IPS-18c (cell line): ENCODE measurements around the gene ARHGEF3.
"Not testable (repeated sequence)": the region's sequence is repeated elsewhere in the genome, so short reads cannot be mapped to it uniquely, and the experiment has no call there.

Experiments used
- H3K4me3 ChIP-seq: 2 replicates; pipeline ENCODE4 v1.7.0; 2013; ENCODE audit warnings: low read depth, mild to moderate bottlenecking, low read length, moderate library complexity; ENCODE audit not compliant: insufficient read depth
- H3K9me3 ChIP-seq: one replicate; pipeline ENCODE4 v1.6.1; 2013; ENCODE audit warnings: mild to moderate bottlenecking, low read length, moderate library complexity; ENCODE audit not compliant: control insufficient read depth, insufficient read depth

Gene ARHGEF3

DNA sequence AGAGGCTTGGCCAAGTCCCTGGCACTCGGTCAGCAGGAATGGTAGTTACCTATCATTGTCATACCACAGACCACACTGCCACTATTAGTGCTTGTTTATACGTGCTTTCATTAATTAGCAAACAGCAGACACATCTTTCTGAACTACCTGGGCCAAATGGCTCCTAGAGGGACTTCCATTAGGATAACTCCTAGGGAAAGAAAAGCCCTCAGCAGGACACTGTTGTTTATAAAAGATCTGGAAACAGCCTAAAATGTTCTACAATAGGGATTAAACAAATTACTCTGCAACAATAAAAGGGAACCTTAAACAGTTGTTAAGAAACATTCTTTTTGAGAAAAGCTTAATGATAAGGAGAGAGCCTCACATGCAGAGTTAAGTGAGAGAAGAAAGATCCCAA lies 38.5 kb downstream of the ARHGEF3 start:
- no peaks in the 10 kb centered on the region for H3K9me3 ChIP-seq
- H3K4me3 ChIP-seq = 0 out of 2 replicates have a peak overlapping the region, but pooled peaks have one; percentile 2

DNA sequence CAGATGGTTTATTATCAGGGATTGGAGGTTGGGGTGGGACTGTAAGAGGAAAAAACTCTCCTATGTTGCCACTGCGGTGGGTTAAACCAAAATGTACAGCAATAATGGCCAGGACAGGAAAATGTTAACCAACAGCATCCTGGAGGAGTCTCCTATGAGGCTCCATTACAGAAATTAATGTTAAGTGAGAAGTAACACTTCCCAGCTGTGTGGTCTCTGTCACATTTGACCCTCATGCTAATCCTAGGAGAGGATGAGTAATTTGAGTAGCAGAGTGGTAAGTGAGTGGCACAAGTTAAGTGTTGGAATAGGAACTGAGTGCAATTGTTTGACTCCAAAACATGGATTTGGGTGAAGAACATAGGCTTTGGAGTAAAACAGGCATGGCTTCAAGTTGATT lies 39.0 kb downstream of the ARHGEF3 start:
- H3K9me3 ChIP-seq = no peaks in the 10 kb centered on the region
- no peak overlapping the region for H3K4me3 ChIP-seq

DNA sequence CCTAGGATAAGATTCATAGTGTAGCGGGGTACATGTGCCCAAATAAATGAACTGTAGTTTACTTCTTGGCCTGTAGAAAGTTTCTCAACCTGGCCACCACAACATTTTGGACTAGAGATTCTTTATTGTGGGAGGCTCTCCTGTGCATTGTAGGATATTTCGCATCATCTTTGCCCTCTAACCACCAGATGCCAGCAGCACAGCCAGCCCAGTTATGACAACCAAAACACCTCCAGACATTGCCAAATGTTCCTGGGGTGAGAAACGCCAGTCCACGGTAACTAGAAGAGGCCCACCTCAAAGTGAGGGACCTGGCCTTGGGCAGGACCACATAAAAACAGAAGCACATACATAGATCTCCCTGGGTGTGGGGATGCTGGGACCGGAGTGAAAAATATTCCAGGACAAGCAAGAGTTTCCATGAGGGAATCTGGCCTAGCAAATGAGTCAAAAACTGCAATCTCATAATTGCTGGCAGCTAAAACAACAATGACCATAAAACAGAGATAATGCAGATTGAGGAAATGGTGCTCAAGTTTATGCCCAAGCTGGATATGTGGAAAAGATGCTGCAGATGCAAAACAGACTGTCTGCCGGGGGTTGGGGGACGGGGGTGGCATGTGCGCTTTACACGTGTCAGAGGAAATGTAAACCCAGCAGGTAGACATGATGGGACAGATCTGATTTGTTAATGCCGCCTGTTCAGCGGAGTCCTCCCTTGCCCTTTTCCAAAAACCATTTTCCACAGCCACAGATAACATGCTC lies 39.7 kb downstream of the ARHGEF3 start:
- Histone ChIP-seq H3K4me3 (no peak overlapping the region), H3K9me3 (no peaks in the 10 kb centered on the region)

DNA sequence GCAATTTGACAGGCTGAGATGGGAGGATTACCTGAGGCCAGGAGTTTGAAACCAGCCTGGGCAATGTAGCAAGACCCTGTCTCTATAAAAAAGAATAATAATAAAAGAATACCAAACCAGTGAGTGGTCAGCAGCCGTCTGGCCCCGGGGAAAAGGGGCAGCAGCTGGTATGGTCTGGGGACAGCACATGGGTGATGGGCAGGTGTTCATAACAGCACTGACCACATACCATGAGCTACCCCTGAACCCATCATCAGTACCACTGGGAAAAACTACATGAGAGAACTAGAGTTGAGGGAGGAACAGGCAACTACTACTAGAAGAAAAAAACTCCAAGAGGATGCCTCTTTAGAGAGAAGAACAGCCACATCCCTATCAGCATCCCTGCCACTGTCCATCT lies 40.7 kb downstream of the ARHGEF3 start:
- Histone ChIP-seq H3K4me3 (no peak overlapping the region), H3K9me3 (no peaks in the 10 kb centered on the region)

DNA sequence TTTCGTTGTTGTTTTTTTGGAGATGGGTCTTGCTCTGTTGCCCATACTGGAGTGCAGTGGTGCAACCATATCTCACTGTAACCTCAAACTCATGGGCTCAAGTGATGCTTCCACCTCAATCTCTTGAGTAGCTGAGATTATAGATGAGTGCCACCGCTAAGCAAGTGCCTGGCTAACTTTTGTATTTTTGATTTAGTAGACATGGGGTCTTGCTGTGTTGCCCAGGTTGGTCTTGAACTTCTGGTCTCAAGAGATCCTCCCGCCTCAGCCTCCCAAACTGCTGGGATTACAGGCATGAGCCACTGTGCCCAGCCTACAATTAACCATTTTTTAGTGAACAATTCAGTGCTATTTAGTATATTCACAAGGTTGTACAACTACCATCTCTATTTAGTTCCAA lies 42.2 kb downstream of the ARHGEF3 start:
- Histone ChIP-seq H3K4me3 (no peak overlapping the region), H3K9me3 (no peaks in the 10 kb centered on the region)

DNA sequence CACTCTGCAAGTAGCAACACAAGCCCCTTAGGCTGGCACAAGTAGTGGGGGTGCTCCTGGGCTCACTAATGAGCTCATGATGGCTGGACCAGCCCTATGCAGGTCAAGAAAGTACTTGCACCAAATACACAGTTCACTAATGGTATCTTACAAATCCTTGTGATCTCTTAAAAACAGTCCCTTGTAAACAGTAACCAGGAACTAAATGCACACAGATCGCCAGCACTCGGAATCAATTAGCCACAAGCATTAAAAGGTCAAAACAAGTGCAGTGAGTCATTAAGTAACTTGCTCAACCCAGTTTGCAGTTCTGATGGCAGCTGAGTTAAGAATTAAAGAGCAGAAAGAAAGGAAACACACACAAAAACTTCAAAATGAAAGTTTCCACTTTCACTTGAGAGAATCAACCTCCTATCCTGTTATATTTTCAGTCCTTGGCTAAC lies 43.2 kb downstream of the ARHGEF3 start:
- H3K9me3 ChIP-seq = no peaks in the 10 kb centered on the region
- no peak overlapping the region for H3K4me3 ChIP-seq

DNA sequence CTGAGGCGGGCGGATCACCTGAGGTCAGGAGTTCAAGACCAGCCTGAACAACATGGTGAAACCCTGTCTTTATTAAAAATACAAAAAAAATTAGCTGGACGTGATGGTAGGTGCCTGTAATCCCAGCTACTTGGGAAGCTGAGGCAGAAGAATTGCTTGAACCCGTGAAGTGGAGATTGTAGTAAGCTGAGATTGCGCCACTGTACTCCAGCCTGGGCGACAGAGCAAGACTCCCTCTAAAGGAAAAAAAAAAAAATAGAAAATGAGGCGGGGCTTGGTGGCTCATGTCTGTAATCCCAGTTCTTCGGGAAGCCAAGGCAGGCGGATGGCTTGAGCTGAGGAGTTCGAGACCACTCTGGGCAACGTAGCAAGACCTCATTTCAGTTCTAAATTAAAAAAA lies 43.7 kb downstream of the ARHGEF3 start:
- not testable (repeated sequence) for H3K9me3 ChIP-seq, H3K4me3 ChIP-seq

DNA sequence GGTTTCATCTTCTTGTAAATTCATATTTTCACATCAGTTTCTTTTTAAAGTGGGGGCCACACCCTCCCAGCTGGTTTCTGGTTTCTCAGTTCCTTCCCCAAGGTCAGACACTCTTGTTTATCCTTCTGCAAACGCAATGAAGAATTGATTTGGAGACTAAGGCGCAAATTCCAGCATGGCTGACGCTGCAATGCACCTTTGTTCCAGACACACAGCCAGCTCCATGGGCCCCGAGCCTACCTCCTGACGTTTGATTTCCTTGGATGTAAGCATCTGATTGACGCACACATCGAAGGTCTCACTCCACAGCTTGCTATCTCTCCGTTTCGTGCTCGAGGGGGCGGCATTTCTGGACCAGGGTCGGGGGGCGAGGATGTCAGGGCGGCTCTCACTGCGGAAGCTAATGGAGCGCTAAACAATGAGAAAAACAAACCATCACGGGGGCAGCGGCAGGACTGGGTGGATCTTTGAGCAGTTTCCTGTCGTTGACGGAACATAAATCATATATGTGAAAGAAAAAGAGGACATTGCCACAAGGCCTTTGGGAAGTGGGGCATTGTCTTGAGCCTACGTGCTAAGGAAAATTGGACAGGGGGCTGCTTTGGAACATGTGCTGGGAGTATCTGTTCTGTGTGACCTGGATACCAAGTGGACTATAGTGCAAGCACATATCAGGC lies 46.9 kb downstream of the ARHGEF3 start:
- Histone ChIP-seq H3K4me3 (no peak overlapping the region), H3K9me3 (no peaks in the 10 kb centered on the region)

DNA sequence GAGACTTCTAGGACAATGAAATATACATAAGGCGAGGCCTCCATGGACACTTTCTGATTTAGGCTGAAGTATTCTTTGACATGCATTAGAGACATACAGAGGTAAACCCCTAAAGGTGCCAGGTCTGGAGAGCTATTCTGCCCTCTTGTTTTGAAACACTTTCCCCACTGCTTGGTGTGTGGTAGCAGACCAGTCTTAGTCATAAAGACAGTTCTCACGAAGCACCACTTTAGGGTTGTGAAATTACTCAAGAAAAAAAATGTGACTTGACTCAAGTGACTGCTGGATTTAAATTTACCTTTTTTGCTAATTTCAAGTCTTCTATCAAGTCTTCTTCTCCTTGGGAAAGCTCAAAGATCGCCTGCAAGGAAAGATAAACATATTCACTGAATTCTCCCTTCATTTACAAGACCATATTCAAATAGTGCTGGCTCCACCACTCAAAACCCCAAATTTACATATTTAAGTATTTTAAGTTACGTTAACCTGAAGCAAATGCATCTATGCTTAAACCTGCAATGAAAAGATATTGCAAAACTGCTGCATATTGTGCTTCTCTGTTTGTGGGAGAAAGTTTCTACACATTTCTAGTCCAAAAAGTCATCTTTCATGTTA lies 48.4 kb downstream of the ARHGEF3 start:
- Histone ChIP-seq H3K4me3 (no peak overlapping the region), H3K9me3 (peaks cover 2% of the 10 kb centered on the region)

DNA sequence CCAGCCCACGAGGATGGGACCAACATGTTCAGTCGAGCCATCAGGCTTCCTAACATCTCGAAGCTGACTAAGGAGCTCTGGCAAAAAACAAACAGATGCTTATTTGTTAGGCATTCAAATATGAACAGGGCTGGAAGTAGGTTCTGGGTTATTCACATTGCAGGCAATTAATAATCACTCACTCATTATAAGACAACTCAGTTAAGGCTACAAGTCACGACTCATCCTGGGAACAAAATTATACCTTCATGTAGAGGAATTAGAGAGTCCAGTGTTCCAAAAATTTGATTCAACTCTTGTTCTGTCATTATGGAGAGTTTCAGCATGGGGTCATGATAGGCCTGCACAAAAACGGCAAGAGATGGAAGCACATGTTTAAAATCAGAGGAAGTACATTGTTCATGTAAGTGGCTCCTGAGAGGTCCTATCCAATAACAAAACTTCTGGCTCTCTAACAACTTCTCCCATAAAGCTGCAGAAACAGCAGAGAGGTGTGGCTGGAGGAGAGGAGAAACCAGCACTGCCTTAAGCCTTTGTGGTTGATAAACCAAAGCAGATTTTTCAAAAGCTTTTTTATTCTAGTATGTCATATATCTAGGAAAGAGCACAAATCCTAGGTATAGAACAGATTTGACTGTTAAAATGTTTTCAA lies 50.6 kb downstream of the ARHGEF3 start:
- Histone ChIP-seq H3K9me3 (peaks cover 2% of the 10 kb centered on the region), H3K4me3 (no peak overlapping the region)

DNA sequence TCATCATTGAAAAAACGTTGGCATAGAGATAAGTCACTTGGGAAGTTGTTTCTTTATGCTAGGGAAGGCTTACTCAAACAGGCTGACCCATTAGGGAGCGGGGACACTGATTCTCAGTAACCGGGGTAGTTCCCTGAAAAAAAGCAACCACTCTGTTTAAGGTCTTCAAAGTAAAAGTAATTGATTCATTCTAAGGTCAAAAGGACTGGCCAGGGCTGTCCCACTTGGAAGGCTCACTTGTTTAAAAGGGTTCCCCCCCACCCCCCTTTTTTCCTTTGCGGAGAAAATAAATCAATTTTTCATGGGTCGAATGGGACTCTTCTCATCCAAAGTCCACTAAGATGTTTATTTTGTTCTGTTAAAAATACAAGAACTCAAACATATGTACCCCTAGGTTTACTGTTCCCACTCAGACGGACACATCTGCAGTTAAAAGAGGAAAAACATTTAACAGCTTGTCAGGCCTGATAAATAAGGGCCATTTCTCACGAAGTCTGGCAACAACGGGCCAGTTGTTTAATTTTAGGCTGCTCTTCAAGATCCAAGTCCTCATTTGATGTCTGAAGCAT lies 53.0 kb downstream of the ARHGEF3 start:
- no peak overlapping the region for H3K4me3 ChIP-seq
- H3K9me3 ChIP-seq = peaks cover 2% of the 10 kb centered on the region

DNA sequence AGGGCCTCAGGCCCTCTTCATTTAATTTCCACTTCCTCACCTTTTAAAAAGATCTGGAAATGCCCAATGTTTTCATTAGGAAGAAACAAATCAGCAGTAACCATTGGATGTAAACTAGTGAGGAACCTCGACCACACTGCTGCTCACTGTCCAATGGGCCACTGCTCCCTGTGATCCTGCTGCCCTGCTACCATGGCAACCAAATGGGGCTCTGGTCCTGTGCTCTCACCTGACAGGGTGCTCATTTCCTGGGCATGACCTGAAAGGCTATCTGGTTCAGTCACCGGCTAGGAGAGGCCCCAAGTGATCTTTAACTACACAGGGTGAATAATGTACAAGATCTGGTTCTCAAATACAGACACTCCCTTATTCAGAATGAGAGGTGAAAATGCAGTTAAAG lies 54.6 kb downstream of the ARHGEF3 start:
- Histone ChIP-seq H3K4me3 (no peak overlapping the region), H3K9me3 (peaks cover 2% of the 10 kb centered on the region)

DNA sequence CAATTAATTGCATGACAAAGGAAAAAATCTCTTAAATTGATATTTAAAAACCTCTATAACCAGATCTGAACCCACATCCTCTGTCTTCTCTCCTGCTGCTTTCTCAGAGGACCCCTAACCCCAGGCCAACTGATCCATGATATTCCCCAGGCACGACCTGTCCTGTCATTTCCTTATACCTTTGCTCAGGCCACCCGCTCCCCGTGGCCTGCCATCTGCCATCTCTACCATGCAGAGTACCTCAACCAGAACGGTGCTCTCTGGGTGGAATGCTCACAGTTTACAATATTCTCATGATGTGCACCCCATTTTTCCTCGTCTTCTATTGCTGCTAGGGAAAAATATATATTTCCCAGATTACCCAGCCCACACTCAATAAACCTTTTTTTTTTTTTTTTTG lies 57.7 kb downstream of the ARHGEF3 start:
- H3K9me3 ChIP-seq = peaks cover 2% of the 10 kb centered on the region
- H3K4me3 ChIP-seq = no peak overlapping the region

DNA sequence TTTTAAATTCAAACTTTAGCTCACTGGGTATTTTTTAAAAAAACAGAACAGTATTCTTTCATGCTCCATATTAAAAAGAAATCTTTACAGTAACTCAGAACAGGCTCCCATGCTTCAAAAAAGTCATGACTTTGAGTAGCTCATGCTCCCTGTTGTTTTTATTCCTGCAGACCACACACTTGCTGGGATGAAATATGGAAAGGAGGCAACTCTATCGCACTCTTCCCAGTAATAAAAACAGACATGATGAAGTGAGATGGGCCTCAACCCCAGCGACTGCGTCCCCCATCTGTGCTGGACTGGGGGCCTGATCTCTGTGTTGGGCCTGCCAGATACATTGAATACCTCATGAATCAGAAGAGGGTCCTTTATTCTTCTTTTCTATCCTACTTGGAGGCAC lies 58.9 kb downstream of the ARHGEF3 start:
- Histone ChIP-seq H3K4me3 (no peak overlapping the region), H3K9me3 (no peaks in the 10 kb centered on the region)

DNA sequence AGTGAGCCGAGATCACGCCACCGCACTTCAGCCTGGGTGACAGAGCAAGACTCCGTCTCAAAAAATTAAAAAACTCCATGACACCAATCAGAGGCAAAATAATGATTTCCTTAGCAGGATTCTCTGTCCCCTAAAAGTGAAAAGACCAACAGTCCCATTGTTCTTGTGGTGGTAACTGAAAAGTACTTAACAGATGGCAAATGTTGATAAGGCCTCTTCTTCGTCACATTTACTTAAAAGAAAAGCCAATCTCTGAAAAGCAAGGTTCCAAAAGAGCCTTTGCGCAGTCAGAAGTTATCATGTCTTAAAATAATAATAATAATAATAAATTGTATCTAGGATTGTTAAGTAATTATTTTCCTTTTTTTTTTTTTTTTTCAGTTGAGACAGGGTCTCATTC lies 62.7 kb downstream of the ARHGEF3 start:
- H3K4me3 ChIP-seq = no peak overlapping the region
- H3K9me3 ChIP-seq = no peaks in the 10 kb centered on the region

DNA sequence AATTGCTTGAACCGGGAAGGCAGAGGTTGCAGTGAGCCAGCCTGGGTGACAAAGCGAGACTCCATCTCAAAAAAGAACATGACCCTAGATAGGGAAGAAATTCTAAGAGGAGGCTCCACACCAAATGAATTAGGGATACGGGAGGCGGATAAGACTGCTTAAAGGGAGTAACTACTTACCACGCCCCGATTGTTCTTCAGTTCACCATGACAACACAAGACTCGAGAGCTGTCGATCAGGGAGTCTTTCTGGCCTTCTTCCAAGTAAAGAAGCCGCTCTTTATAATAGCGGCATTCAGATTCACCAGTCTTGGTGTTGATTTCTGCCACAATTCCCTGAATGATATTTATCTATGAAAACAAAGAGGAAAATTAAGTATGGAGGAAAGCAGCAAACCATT lies 64.7 kb downstream of the ARHGEF3 start:
- no peaks in the 10 kb centered on the region for H3K9me3 ChIP-seq
- H3K4me3 ChIP-seq = no peak overlapping the region

DNA sequence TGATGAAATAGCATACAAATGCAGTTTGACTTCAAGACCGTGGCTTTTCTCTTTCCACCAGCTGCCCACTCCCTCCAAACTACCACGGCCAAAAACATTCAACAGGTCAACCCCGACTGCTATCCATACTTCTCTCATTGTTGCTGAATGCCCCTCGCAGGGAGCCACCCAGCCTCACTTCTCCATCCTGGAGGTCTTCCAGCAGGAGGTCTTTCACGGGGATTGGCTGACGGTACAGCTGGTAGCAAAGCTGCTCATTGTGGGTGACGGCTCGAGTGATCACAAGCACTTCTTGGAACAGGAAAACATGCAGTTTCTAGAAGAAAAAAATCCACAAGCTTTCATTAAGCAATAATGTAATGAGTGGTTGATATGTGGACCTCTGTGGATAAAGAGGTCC lies 69.6 kb downstream of the ARHGEF3 start:
- H3K4me3 ChIP-seq = no peak overlapping the region
- no peaks in the 10 kb centered on the region for H3K9me3 ChIP-seq
